ENCODE data around the gene SNORC.

- no peak for TF ChIP-seq CTCF (IDR thresholded peaks at IDR 0.05)
- TF ChIP-seq PBX3 (IDR thresholded peaks at IDR 0.05) = no peak
- no peak for TF ChIP-seq EP300 (IDR thresholded peaks at IDR 0.05; ENCODE audit: borderline replicate concordance in 1 of 2, low read depth in 1 of 2, low read length in 1 of 2)
- TF ChIP-seq CHD2 (IDR thresholded peaks at IDR 0.05; ENCODE audit: low read length, partially characterized antibody) = no peak
- no peak for TF ChIP-seq USF2 (IDR thresholded peaks at IDR 0.05; ENCODE audit: borderline replicate concordance, low read depth, low read length)
- no peak for TF ChIP-seq MXI1 (IDR thresholded peaks at IDR 0.05; ENCODE audit: low read depth, low read length)
- no peak for TF ChIP-seq FOXJ3 (CRISPR knock-in tag; IDR thresholded peaks at IDR 0.05)
- TF ChIP-seq GABPA (IDR thresholded peaks at IDR 0.05; ENCODE audit: low read depth) = no peak
- no peak for TF ChIP-seq FOXM1 (IDR thresholded peaks at IDR 0.05; ENCODE audit: low read depth)
- TF ChIP-seq IRF3 (IDR thresholded peaks at IDR 0.05; ENCODE audit: low read depth, low read length) = no peak
- TF ChIP-seq RCOR1 (IDR thresholded peaks at IDR 0.05; ENCODE audit: low read length) = no peak
- no peak for TF ChIP-seq ELF1 (IDR thresholded peaks at IDR 0.05)
- no peak for TF ChIP-seq REST (IDR thresholded peaks at IDR 0.05; ENCODE audit: low read depth, low read length)
Measured at GRCh38 chr2:232878855-232879617, 9.0 kb downstream of the SNORC start.
